ENCODE results near the gene SMIM5.

DNA sequence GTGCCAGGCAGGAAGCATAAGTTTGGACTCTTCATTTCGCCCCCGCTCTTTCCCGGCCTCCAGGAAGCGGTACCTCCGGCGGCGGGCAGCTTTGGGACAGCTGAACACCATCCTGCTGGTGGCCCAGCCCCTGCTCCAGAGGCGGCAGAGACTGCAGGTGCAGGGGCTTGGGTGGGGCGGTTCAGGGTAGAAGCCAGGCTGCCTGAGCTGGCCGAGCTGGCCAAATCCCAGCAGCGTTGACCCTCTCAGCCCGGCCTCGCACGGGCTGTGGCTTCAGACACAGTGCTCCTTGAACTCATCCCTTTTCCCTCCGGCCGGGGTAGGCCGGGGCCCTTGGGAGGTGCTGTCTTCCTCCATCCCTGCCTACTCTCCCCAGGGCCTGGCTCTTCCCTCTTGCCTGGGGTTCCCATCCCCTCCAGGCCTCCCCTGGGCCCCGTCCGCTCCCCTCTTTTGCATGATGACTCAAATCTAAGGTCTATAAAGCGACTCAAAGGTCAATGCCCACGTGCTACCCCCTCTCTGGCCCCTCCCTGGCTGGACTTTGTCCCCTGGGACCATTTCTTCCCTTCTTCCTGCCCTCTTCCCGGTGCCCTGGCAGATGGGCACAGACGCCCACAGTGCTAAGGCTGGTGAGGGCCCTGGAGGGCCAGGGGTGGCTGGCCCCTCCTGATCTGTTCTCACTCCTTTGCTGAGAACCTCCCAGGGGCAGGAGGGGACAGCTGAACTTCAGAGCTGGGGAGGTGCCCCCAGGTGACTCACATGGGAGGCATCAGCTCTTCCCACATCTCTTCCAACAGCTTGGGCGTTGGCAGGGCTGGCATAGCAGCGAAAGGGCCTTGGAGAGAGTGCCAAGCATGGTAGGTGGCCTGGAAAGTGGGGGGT is 22.9 kb upstream of the SMIM5 start:
- no peak for TF ChIP-seq POLR2AphosphoS5 (IDR thresholded peaks at IDR 0.05)
- TF ChIP-seq, protein P1, sequence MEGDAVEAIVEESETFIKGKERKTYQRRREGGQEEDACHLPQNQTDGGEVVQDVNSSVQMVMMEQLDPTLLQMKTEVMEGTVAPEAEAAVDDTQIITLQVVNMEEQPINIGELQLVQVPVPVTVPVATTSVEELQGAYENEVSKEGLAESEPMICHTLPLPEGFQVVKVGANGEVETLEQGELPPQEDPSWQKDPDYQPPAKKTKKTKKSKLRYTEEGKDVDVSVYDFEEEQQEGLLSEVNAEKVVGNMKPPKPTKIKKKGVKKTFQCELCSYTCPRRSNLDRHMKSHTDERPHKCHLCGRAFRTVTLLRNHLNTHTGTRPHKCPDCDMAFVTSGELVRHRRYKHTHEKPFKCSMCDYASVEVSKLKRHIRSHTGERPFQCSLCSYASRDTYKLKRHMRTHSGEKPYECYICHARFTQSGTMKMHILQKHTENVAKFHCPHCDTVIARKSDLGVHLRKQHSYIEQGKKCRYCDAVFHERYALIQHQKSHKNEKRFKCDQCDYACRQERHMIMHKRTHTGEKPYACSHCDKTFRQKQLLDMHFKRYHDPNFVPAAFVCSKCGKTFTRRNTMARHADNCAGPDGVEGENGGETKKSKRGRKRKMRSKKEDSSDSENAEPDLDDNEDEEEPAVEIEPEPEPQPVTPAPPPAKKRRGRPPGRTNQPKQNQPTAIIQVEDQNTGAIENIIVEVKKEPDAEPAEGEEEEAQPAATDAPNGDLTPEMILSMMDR (IDR thresholded peaks at IDR 0.05), result no peak
- TF ChIP-seq POLR2A (IDR thresholded peaks at IDR 0.05), result no peak

All from gastroesophageal sphincter (tissue), 3 donors.